Subcutaneous abdominal adipose tissue (tissue), 5 donors: ENCODE results near the gene CORO6.
A peak's percentile ranks its signal among the peaks of the same experiment; 100 is the strongest.

Experiments
- H3K27ac ChIP-seq: one replicate; pipeline ENCODE4 v1.7.0; 2013; ENCODE audit warnings: low read depth, mild to moderate bottlenecking, inconsistent platforms, low read length, moderate library complexity
- H3K27me3 ChIP-seq, 5 donors: one replicate each; pipeline ENCODE4 v1.7.0; 2013; ENCODE audit warnings: low read length in 5 of 5, inconsistent platforms in 1 of 5; ENCODE audit not compliant: control insufficient read depth in 5 of 5, insufficient read depth in 4 of 5
- H3K36me3 ChIP-seq, 5 donors: one replicate each; pipeline ENCODE4 v1.7.0; 2013; ENCODE audit warnings: low read length in 5 of 5; ENCODE audit not compliant: control insufficient read depth in 5 of 5, insufficient read depth in 5 of 5
- H3K4me1 ChIP-seq, 5 donors: one replicate each; pipeline ENCODE4 v1.7.0; 2013; ENCODE audit warnings: low read length in 5 of 5, mild to moderate bottlenecking in 3 of 5, moderate library complexity in 1 of 5; ENCODE audit not compliant: control insufficient read depth in 5 of 5, insufficient read depth in 5 of 5
- H3K4me3 ChIP-seq, 5 donors: one replicate each; pipeline ENCODE4 v1.7.0; 2013; ENCODE audit warnings: low read length in 5 of 5, low read depth in 1 of 5
- H3K9ac ChIP-seq, 5 donors: one replicate each; pipeline ENCODE4 v1.7.0; 2013; ENCODE audit warnings: low read length in 5 of 5, mild to moderate bottlenecking in 4 of 5, moderate library complexity in 3 of 5
- H3K9me3 ChIP-seq, 5 donors: one replicate each; pipeline ENCODE4 v1.7.0; 2013; ENCODE audit warnings: low read length in 5 of 5; ENCODE audit not compliant: control insufficient read depth in 5 of 5
- donor health status: healthy.
- donor health status: healthy.
- donor health status: healthy.
- donor health status: healthy.
- donor health status: healthy.

The CORO6 gene

DNA sequence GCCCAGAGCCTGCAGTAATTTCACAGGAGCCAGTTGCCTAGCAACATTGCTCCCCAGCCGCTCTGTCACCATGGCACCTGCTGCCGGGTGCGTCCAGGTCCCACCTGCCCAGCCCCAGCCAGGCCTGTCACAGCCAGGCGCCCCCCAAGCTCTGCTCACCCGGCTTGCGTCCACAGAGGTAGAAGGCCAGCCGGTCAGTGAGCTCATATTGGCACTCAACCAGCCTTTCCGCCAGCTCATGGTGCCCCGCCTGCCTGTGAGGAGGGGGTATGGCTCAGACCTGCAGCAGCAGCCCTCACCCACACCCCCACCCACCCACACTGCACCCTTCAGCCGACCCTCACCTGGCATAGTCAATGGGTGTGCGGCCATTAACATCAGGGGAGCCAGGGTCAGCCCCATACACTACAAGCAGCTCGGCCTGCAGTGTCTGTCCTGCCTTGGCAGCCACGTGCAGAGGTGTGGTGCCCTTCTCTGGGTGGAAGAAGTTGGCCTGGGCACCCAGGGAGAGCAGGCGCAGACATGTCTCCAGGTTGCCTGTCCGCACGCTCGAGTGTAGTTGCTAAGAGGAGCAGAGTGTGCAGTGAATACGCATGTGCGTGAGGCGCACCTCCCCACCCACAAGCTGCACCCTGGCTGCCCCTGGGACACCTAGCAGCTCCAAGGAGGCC, 41.0 kb downstream of the CORO6 start:
- Histone ChIP-seq H3K36me3 (peaks cover 0 to 63% (median 55%) of the 10 kb centered on the region in 5 donors), H3K4me3 (no peak overlapping the region), H3K27ac (no peak overlapping the region), H3K9me3 (no peaks in the 10 kb centered on the region), H3K27me3 (no peaks in the 10 kb centered on the region), H3K9ac (no peak overlapping the region), H3K4me1 (peaks cover 4 to 53% (median 46%) of the 10 kb centered on the region in 5 donors)

DNA sequence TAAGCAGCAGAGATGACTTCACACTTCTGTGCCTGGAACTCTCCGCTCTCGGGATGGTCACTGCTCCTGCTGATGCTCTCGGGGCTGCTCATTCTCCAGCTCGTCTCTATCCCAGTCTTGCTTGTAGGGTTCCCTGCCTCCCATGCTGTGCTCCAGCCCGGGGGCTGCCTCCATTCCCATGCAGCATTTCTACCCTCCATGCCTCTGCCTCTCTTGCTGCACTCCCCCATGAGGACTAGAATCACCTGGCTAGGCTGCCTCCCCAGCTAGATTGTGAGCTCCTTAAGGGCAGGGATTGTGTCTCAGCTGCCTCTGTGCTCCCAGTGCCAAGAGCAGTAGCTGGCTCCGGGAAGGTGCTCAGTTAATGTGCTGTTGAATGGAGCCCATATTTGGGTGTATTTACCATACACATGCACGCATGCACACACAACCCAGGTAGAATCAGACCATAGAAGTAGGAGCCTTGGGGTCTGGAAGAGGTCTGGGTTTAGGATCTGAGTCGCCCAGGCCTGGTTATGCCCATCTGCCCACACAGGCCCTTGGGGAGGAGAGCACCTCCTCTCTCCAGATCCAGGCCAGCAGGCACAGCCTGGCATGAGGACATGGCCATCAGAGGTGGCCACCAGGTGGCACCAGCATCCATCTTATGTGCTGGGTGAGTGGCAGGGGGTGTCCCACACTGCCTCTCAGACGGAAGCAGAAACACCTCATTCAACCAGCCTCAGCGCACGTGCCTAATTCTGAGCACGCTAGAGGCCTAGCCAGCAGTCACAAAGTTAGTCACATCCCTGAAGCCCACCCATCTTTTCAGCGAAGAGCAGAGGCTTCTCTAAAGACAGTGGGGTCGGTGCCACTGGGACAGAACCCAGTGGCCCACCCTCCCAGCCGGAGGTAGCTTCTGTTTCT, 42.6 kb downstream of the CORO6 start:
- Histone ChIP-seq H3K9ac (no peak overlapping the region), H3K27ac (no peak overlapping the region), H3K4me3 (no peak overlapping the region), H3K4me1 (peaks cover 3 to 38% (median 33%) of the 10 kb centered on the region in 5 donors), H3K36me3 (peaks cover 0 to 79% (median 71%) of the 10 kb centered on the region in 5 donors), H3K9me3 (no peaks in the 10 kb centered on the region), H3K27me3 (no peaks in the 10 kb centered on the region)

- Histone ChIP-seq H3K9ac (no peak overlapping the region), H3K36me3 (peaks cover 0 to 91% (median 83%) of the 10 kb centered on the region in 5 donors), H3K27me3 (no peaks in the 10 kb centered on the region), H3K4me1 (peaks cover 2 to 26% (median 21%) of the 10 kb centered on the region in 5 donors), H3K4me3 (no peak overlapping the region), H3K9me3 (no peaks in the 10 kb centered on the region), H3K27ac (no peak overlapping the region)
Measured at GRCh38 chr17:29578626-29579485, 43.9 kb downstream of the CORO6 start.

- H3K4me3 ChIP-seq: no peak overlapping the region
- no peak overlapping the region for H3K27ac ChIP-seq
- H3K27me3 ChIP-seq: no peaks in the 10 kb centered on the region
- peaks cover 0 to 26% (median 19%) of the 10 kb centered on the region in 5 donors for H3K4me1 ChIP-seq
- peaks cover 0 to 88% (median 85%) of the 10 kb centered on the region in 5 donors for H3K36me3 ChIP-seq
- H3K9me3 ChIP-seq: no peaks in the 10 kb centered on the region
- H3K9ac ChIP-seq: peak overlapping the region in 1 of 5 donors; percentile 5
Measured at GRCh38 chr17:29577385-29578211, 45.1 kb downstream of the CORO6 start.

GRCh38 chr17:29577001-29577370, 45.7 kb downstream of the CORO6 start:
- Histone ChIP-seq H3K9ac (no peak overlapping the region), H3K4me3 (no peak overlapping the region), H3K36me3 (peaks cover 0 to 86% (median 78%) of the 10 kb centered on the region in 5 donors), H3K27me3 (no peaks in the 10 kb centered on the region), H3K4me1 (peaks cover 0 to 31% (median 25%) of the 10 kb centered on the region in 5 donors), H3K27ac (no peak overlapping the region), H3K9me3 (no peaks in the 10 kb centered on the region)

GRCh38 chr17:29576214-29577000, 46.3 kb downstream of the CORO6 start:
- peaks cover 0 to 82% (median 74%) of the 10 kb centered on the region in 5 donors for H3K36me3 ChIP-seq
- H3K9ac ChIP-seq: no peak overlapping the region
- H3K4me1 ChIP-seq: peaks cover 0 to 37% (median 30%) of the 10 kb centered on the region in 5 donors

DNA sequence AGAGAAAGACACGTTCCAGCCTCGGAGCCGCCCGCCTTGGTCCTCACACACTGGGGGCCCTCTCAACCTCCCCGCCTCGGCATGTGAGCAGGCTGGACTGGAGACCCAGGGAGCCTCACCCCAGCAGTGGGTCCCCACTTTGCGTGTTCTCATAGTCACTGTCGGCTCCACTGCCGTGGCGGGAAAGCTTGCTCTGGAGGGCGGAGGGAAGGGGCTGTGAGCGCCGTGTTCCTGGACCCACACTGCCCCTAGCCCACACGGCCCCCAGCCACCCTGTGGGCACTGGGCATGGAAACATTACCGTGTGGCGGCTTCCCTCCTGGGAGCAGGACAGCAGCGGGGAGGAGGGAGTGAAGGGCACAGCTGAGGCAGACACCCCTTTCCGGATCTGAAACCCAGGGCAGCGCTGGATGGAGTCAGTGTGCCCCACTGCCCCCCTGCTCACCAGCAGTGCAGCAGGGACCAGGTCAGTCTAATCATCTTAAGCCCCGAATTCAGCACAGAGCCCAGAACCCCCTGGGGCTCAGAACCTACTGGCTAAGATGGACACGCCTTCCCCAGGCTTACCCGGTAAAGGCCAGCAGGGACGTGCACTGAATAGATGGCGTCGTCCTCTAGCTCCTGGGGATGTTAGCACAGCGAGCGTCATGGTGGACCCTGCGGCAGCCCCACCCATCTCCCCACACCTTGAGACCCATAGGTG, 47.0 kb downstream of the CORO6 start:
- peaks cover 0 to 76% (median 68%) of the 10 kb centered on the region in 5 donors for H3K36me3 ChIP-seq
- no peaks in the 10 kb centered on the region for H3K27me3 ChIP-seq
- H3K4me3 ChIP-seq: no peak overlapping the region
- H3K9ac ChIP-seq: no peak overlapping the region
- no peak overlapping the region for H3K27ac ChIP-seq
- H3K9me3 ChIP-seq: no peaks in the 10 kb centered on the region
- H3K4me1 ChIP-seq: peaks cover 0 to 45% (median 38%) of the 10 kb centered on the region in 5 donors

More at GRCh38 chr17:29576214-29577000, 46.3 kb downstream of the CORO6 start:
- Histone ChIP-seq H3K27ac (no peak overlapping the region), H3K27me3 (no peaks in the 10 kb centered on the region), H3K4me3 (no peak overlapping the region), H3K9me3 (no peaks in the 10 kb centered on the region)

- Histone ChIP-seq H3K4me3 (no peak overlapping the region), H3K27me3 (no peaks in the 10 kb centered on the region), H3K36me3 (peaks cover 0 to 71% (median 65%) of the 10 kb centered on the region in 5 donors), H3K9me3 (no peaks in the 10 kb centered on the region), H3K9ac (no peak overlapping the region), H3K27ac (no peak overlapping the region), H3K4me1 (peaks cover 0 to 43% (median 41%) of the 10 kb centered on the region in 5 donors)
Measured at GRCh38 chr17:29574732-29575510, 47.8 kb downstream of the CORO6 start.
